Measurements from ENCODE around the gene NHLRC1. TPM values are rescaled to one million over a fixed set of nuclear protein-coding genes. Genes with fewer than 3 reads are reported as not detected.

The NHLRC1 gene
- total and polyA plus RNA-seq, 2 of the 13 experiments (the other 11 are each of a cell fraction or from before 2014, with no cell fraction given), result 0.04 to 0.11 TPM

DNA sequence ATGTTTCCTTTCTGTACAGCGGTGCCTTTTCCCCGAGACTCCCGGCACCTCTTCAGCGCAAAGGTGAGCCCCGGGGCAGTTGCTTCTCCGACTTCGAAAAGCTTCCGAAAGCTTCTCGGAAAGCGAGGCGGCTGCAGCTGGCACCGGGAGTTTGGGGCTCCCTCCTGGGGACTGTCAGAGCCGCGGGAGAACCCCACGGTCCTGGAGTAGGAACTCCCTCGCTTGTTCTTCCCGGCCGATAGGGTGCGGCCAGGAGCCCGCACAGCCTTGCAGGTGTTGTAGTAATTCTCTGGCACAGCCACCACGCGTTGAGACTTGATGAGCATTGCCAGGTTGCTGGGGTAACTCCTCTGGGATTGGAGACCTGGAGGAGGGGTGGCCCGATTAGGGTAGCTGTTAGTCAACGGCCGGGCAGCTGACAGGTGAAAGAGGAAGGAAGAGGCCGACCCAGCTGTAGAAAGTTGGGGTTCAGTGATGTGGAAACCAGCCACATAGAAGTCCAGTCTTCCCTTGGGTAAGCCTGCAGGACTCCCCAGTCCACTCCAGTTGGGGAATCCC lies 33.5 kb upstream of the NHLRC1 start (continued):
- TF ChIP-seq ZNF841 (CRISPR knock-in tag; IDR thresholded peaks at IDR 0.05; ENCODE audit: borderline replicate concordance), result no peak
- no peak for TF ChIP-seq TOPORS (CRISPR knock-in tag; IDR thresholded peaks at IDR 0.05)
- TF ChIP-seq KDM3A (CRISPR knock-in tag; IDR thresholded peaks at IDR 0.05; ENCODE audit: low read depth), result 0 out of 2 replicates have a peak, but pooled peaks have one; percentile 45
- TF ChIP-seq, protein P1, sequence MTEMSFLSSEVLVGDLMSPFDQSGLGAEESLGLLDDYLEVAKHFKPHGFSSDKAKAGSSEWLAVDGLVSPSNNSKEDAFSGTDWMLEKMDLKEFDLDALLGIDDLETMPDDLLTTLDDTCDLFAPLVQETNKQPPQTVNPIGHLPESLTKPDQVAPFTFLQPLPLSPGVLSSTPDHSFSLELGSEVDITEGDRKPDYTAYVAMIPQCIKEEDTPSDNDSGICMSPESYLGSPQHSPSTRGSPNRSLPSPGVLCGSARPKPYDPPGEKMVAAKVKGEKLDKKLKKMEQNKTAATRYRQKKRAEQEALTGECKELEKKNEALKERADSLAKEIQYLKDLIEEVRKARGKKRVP (CRISPR knock-in tag; IDR thresholded peaks at IDR 0.05), result no peak
- no peak for TF ChIP-seq AGO1 (IDR thresholded peaks at IDR 0.05; ENCODE audit: low read depth, low read length, poor library complexity, severe bottlenecking)
- TF ChIP-seq NFE2L1 (CRISPR knock-in tag; IDR thresholded peaks at IDR 0.05; ENCODE audit: borderline replicate concordance), result no peak
- TF ChIP-seq KLF11 (CRISPR knock-in tag; IDR thresholded peaks at IDR 0.05), result no peak
- TF ChIP-seq ISL2 (CRISPR knock-in tag; IDR thresholded peaks at IDR 0.05), result peak; percentile 9; the same call in 1 of the 2 replicates
- no peak for TF ChIP-seq MED8 (CRISPR knock-in tag; IDR thresholded peaks at IDR 0.05; ENCODE audit: insufficient replicate concordance)
- TF ChIP-seq NFIC (IDR thresholded peaks at IDR 0.05; ENCODE audit: low read length), result no peak
- no peak for TF ChIP-seq SKI (IDR thresholded peaks at IDR 0.05; ENCODE audit: partially characterized antibody)
- no peak for TF ChIP-seq ZNF430 (CRISPR knock-in tag; IDR thresholded peaks at IDR 0.05)
- TF ChIP-seq ASH2L (IDR thresholded peaks at IDR 0.05; ENCODE audit: insufficient read length, low read depth, low read length), result peak; percentile 80
- TF ChIP-seq ATF1 (CRISPR knock-in tag; IDR thresholded peaks at IDR 0.05), result no peak
- TF ChIP-seq ZNF331 (CRISPR knock-in tag; IDR thresholded peaks at IDR 0.05), result peak; percentile 36; the same call in 1 of the 2 replicates
- no peak for TF ChIP-seq KLF12 (CRISPR knock-in tag; IDR thresholded peaks at IDR 0.05; ENCODE audit: borderline replicate concordance)
- TF ChIP-seq MXI1 (IDR thresholded peaks at IDR 0.05; ENCODE audit: borderline replicate concordance, low read depth, low read length), result peak; percentile 78; the same call in 2 of the 3 replicates
- TF ChIP-seq, protein P2, sequence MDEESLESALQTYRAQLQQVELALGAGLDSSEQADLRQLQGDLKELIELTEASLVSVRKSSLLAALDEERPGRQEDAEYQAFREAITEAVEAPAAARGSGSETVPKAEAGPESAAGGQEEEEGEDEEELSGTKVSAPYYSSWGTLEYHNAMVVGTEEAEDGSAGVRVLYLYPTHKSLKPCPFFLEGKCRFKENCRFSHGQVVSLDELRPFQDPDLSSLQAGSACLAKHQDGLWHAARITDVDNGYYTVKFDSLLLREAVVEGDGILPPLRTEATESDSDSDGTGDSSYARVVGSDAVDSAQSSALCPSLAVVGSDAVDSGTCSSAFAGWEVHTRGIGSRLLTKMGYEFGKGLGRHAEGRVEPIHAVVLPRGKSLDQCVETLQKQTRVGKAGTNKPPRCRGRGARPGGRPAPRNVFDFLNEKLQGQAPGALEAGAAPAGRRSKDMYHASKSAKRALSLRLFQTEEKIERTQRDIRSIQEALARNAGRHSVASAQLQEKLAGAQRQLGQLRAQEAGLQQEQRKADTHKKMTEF (CRISPR knock-in tag; IDR thresholded peaks at IDR 0.05), result no peak; the same call in 1 of the 2 replicates
- no peak for TF ChIP-seq LCORL (IDR thresholded peaks at IDR 0.05)
- TF ChIP-seq LCORL (CRISPR knock-in tag; IDR thresholded peaks at IDR 0.05), result peak; percentile 53; the same call in 1 of the 2 replicates
- TF ChIP-seq ZBTB1 (CRISPR knock-in tag; IDR thresholded peaks at IDR 0.05; ENCODE audit: borderline replicate concordance), result no peak
- TF ChIP-seq, protein P3, sequence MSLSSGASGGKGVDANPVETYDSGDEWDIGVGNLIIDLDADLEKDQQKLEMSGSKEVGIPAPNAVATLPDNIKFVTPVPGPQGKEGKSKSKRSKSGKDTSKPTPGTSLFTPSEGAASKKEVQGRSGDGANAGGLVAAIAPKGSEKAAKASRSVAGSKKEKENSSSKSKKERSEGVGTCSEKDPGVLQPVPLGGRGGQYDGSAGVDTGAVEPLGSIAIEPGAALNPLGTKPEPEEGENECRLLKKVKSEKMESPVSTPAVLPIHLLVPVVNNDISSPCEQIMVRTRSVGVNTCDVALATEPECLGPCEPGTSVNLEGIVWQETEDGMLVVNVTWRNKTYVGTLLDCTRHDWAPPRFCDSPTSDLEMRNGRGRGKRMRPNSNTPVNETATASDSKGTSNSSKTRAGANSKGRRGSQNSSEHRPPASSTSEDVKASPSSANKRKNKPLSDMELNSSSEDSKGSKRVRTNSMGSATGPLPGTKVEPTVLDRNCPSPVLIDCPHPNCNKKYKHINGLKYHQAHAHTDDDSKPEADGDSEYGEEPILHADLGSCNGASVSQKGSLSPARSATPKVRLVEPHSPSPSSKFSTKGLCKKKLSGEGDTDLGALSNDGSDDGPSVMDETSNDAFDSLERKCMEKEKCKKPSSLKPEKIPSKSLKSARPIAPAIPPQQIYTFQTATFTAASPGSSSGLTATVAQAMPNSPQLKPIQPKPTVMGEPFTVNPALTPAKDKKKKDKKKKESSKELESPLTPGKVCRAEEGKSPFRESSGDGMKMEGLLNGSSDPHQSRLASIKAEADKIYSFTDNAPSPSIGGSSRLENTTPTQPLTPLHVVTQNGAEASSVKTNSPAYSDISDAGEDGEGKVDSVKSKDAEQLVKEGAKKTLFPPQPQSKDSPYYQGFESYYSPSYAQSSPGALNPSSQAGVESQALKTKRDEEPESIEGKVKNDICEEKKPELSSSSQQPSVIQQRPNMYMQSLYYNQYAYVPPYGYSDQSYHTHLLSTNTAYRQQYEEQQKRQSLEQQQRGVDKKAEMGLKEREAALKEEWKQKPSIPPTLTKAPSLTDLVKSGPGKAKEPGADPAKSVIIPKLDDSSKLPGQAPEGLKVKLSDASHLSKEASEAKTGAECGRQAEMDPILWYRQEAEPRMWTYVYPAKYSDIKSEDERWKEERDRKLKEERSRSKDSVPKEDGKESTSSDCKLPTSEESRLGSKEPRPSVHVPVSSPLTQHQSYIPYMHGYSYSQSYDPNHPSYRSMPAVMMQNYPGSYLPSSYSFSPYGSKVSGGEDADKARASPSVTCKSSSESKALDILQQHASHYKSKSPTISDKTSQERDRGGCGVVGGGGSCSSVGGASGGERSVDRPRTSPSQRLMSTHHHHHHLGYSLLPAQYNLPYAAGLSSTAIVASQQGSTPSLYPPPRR (CRISPR knock-in tag; IDR thresholded peaks at IDR 0.05; ENCODE audit: borderline replicate concordance), result peak; percentile 32; the same call in 1 of the 2 replicates
- 0 out of 2 replicates have a peak, but pooled peaks have one; percentile 34 for TF ChIP-seq SMAD9 (CRISPR knock-in tag; IDR thresholded peaks at IDR 0.05)
